ENCODE data around the gene TUBB1. TPM values are rescaled to one million over a fixed set of nuclear protein-coding genes. Genes with fewer than 3 reads are reported as not detected.

Gene TUBB1
- total RNA-seq, 1 donor from 2014 or later, result not detected

- DNase-seq (ENCODE audit: low spot score in 2 of 2), result no peak
- Histone ChIP-seq H3K27ac (no peak overlapping the region), H3K9me3 (peaks cover 0 to 17% of the 10 kb centered on the region in 2 donors), H3K36me3 (no peaks in the 10 kb centered on the region), H3K4me1 (no peaks in the 10 kb centered on the region), H3K4me3 (no peak overlapping the region), H3K27me3 (no peaks in the 10 kb centered on the region)
- intact Hi-C loops (cut with DNase I), result no loop called here
- TF ChIP-seq CTCF (IDR thresholded peaks at IDR 0.05), result no peak
Measured at GRCh38 chr20:58975353-58975752, 43.9 kb upstream of the TUBB1 start.

- no peak for TF ChIP-seq CTCF (IDR thresholded peaks at IDR 0.05)
- intact Hi-C loops (cut with DNase I), result no loop called here
- Histone ChIP-seq H3K27me3 (no peaks in the 10 kb centered on the region), H3K36me3 (no peaks in the 10 kb centered on the region), H3K4me3 (no peak overlapping the region), H3K27ac (no peak overlapping the region), H3K4me1 (peaks cover 0 to 3% of the 10 kb centered on the region in 2 donors), H3K9me3 (peaks cover 0 to 17% of the 10 kb centered on the region in 2 donors)
- DNase-seq (ENCODE audit: low spot score in 2 of 2), result peak in 1 of 2 donors; percentile 30
Measured at GRCh38 chr20:58976061-58976730, 43.0 kb upstream of the TUBB1 start.

GRCh38 chr20:58978351-58979190 lies 40.7 kb upstream of the TUBB1 start:
- Histone ChIP-seq H3K9me3 (peaks cover 0 to 17% of the 10 kb centered on the region in 2 donors), H3K4me3 (no peak overlapping the region), H3K36me3 (no peaks in the 10 kb centered on the region), H3K4me1 (peaks cover 3 to 11% of the 10 kb centered on the region in 2 donors), H3K27me3 (no peaks in the 10 kb centered on the region), H3K27ac (no peak overlapping the region)
- intact Hi-C loops (cut with DNase I), result no loop called here
- DNase-seq (ENCODE audit: low spot score in 2 of 2), result peak in 1 of 2 donors; percentile 54
- no peak for TF ChIP-seq CTCF (IDR thresholded peaks at IDR 0.05)

- TF ChIP-seq CTCF (IDR thresholded peaks at IDR 0.05), result no peak
- Histone ChIP-seq H3K4me1 (peaks cover 3 to 15% of the 10 kb centered on the region in 2 donors), H3K9me3 (peaks cover 0 to 4% of the 10 kb centered on the region in 2 donors), H3K27me3 (no peaks in the 10 kb centered on the region), H3K27ac (peak within 1 kb of the TSS; percentile 83 to 85), H3K4me3 (peak within 1 kb of the TSS; percentile 85 to 96), H3K36me3 (no peaks in the 10 kb centered on the region)
- peak in 1 of 2 donors; percentile 92 for DNase-seq (ENCODE audit: low spot score in 2 of 2)
- intact Hi-C loops (cut with DNase I), result loop anchor here (1.0 to 2.0 kb wide), 5 partner anchors 26 to 92 kb away; partner anchors contain the start of genes CTSZ and PRELID3B
Measured at GRCh38 chr20:58980711-58981627, 38.3 kb upstream of the TUBB1 start, which contains the start of gene NELFCD. Gene NELFCD, plus strand, starts transcription at chr20:58981256. Its CDS starts 54 bp downstream, at chr20:58981310.

Measured in ascending aorta (tissue), 2 donors.